Activated naive CD4-positive, alpha-beta T cell (primary cell): ENCODE results near the gene GNL2.
A peak's percentile ranks its signal among the peaks of the same experiment; 100 is the strongest.

ENCODE experiments used
- DNase-seq, 4 experiments: peaks; one replicate each; lab custom pipeline; 2025; lab: John Stamatoyannopoulos, UW

GNL2 gene

DNA sequence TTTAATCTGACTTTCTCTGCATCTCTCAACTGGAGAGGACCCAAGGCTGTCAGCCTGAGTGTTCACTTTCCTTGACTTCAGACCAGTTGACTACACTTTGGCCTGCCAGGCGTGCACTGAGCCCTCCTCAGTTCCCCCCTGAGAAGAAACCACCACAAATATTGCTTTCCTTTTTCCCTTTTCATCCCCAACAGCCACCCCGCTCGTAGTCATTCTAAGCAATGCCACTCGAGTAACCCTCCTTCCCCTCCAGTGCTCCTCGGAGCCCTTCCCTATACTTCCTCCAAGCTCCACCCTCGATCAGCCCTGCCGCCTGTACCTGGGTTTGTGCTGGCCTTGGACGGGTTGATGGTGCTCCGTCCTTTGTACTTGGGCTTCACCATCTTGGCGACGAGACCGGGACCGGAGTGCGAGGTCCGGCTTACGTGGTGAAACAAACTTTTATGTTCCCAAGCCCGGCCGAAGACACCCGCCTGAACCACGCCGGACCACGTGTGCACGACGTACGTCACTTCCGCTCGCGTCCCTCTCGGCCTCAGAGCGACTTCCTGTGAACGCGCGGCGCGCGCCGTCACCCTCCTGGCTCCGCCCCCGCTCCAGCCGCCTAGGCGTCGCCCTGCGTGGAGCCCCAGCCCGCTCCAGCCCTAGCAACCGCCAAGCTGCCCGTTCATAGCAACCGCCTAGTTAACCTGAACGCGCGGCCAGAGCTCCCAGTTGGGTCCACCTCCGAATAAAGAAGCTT, at the start of gene GNL2:
GNL2 (minus strand) TSS at position 498 of the 742 bp plus-strand sequence; CDS start at position 383, 115 bp downstream.
- peak; percentile 84 to 93 (median 87) for DNase-seq

DNA sequence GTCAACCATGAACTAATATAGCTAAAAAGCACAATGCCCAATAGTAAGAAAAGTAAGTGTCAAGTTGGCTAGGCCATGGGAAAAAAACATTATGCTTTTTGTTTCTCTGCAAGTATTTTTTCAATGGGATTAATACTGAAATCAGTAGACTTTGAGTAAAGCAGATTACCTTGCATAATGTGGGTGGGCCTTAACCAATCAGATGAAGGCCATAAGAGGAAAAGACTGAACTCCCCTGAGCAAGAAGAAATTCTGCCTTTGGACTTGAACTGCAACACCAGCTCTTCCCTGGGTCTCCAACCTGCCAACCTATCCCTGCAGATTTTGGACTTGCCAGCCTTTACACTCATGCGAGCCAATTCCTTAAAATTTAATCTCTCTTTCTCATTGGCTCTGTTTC, 45.3 kb upstream of the GNL2 start:
- DNase-seq = no peak

DNA sequence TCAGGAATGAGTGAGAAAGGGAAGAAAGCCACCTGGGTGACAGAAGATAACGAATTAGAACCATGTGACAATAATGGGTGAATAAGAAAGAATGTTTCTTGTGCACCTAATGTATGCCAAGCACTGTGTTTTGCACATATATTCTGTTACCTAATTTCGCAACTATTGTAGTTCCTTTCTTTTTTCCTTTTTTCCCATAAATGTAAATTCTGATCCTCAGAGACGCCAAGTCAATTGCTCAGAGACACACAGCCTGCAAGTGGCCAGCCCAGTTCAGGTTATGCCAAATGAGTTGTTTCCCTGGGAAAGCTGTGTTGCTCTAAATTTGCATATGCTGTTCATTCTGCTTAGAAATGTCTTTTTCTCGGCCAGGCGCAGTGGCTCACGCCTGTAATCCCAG, 40.7 kb upstream of the GNL2 start:
- no peak for DNase-seq

DNA sequence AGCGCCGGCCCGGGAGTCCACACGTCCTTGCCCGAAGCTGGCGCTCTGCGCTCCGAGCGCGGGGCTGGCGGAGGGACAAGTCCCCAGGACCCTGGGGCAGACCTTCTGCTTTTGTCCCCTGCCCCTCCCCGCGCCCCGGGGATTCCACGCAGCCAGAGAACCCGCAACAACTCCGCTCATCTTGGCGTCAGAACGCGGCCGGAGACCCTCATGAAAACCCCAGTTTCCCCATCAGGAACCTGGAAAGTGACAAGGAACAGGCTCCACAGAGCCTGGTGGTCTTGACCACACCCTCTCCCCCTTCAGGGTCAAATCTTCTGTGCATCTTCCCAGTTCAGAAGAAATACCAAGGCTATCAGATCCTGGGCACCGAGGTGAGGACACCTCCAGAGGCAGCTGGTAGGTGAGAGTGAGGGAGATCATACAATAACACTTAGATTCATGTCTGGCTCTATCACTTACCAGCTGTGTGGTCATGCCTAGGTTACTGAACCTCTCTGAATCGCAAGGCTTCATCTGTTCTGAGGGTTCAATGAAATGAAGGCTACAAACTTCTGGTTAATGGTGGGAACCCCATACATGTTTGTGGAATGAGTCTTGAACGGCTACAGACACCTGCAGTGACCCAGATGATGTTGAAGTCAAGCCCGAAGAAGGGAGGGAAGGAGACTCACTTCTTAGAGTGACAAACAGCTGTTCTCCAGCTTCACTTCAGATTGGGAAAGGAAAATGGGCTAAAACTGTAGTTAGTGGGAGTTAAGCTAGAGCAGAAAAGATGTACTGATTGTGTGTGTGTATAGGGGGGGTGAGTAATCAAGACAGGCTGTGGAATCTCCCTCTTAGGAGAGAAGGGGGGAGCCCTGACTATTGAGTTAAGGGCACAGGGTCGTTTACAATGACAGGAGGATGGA, 39.5 kb upstream of the GNL2 start:
- DNase-seq = no peak

DNA sequence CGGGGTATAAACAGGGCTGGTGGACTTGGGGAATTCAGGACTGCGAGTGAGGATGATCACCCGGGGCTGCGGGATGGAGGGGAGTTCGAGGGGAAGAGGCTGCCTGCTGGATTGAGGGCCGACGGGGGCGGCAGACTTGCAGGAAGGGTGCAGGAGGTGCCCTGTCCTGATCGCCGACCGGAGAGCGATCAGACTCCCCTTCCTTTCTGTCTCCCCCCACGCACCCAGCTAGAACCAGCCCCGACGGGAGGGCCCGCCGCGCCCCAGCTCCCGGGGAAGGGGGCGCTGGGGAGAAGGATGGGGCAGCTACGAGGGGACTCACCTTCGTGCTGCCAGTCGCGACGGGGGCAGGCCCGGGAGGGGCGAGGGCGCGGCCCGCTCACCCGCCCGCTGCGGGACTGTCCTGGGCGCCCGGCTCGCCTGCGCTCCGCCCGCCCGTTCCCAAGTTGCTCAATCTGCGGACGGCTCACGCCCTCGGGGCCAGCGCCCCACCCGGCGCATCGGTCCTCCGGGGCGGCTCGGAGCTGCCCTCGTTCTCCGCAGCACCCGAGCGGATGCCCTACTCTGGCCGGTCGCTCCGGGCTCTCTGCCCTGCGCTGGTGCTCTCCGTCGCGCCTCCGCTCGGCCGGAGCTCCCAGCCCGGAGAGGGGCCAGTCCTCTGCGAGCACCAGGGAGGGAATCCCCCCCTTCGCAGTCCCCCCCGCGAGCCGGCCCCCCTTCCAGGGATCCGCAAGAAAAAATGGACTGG, 38.7 kb upstream of the GNL2 start, which contains the start of gene RSPO1:
RSPO1 (minus strand) TSS at position 649 of the 748 bp plus-strand sequence. CDS start 5,231 bp downstream, outside the sequence.
- DNase-seq = no peak

DNA sequence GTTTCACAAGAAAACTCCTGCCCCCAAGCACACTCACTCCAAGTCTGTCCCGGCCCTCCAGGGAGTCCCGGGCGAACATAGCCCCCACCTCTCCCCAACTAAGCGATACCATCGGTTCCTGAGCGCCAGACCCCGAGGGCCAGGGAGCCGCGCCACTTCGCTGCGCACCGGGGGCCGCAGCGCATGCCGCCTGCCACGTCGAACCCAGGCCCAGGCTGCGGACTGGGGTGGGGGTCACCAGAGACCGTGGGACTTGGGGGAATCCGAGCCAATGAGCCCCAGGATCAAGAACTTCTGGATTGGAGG, 38.2 kb upstream of the GNL2 start:
- no peak for DNase-seq

DNA sequence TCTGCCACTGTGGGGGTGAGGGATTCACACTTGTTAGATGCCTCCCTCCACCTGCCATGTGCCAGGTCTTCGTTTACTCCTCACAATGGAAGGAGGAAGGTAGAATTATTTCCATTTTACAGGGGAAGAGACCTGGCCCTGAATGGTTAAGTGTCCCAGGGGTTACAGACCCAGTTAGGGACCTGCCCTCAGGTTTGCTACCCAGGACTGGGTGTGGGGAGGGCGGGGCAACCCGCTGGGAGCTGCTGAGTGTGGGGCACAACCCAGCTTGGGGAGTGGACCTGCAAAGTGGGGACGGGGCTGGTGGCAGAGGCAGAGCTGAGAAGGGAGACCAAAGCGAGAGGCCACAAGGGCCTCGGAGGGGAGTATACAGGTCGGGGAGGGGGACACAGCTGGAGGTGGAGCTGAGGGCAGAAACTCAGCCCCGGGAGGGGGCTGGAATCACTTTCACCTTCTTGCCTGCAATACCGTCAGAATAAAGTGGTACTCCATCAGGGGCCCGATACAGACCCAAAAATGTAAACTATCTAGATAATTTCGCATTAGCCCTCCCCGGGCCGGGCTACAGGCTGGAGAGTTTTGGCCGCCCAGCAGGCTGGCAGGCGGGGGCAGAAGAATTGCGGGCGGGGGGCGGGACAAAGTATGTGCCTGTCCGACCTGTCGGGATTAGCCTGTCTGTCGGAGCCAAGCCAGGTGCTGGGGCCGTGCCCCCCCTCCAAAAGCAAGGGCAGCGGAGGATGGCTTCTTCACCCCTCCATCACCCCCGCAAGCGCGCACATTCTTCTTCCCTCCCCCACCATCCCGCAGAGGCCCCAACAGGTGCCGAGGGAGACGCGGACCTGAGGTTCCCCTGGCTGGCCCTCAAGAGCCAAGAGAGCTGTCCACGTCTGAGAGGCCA, 37.6 kb upstream of the GNL2 start:
- DNase-seq = no peak

DNA sequence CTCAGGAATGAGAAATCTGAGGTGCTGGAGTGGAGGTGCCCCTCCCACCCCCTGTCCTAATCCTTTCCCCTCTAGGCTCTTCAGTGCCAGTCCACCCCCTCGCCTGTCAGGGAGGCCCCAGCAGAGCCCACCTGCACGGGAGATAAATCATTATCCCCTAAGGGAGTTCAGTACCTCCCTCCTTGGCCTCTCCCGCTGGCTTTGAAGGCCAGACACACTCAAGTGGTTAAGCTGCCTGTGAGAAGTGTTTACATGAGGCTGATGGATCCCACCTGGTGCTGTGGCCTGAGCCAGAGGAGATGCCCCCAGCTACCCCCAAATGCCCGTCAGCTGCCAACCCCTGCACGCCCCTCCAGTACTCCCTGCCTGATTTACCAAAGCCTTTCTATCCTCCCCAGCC, 35.3 kb upstream of the GNL2 start:
- DNase-seq = no peak

DNA sequence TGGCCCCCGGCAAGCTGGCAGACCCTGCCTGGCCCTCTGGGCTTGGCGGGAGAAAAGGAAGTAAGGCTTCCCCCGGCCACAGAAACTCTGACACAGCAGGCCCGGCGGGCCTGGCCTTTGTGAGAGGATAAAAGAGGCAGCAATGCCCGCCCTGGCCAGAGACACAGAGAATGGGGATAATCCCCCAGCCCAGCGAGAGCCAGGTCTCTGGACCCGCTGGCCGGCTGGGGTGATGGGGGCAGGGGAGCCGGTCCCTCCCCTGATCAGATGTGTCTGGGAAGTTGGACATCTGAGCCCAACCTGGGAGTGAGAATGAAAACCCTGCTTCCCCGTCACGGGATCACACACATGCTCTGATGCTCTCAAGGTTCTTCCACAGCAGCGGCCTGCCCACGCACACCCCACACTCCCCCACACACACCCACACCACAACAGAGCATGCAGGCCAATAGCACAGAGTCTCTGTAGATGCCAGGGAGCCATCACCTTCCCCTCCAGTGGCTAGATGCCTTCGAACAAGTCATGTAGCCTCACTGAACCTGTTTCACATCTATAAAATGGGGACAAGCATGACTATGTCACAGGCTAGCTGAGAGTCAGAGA, 34.8 kb upstream of the GNL2 start:
- no peak for DNase-seq

DNA sequence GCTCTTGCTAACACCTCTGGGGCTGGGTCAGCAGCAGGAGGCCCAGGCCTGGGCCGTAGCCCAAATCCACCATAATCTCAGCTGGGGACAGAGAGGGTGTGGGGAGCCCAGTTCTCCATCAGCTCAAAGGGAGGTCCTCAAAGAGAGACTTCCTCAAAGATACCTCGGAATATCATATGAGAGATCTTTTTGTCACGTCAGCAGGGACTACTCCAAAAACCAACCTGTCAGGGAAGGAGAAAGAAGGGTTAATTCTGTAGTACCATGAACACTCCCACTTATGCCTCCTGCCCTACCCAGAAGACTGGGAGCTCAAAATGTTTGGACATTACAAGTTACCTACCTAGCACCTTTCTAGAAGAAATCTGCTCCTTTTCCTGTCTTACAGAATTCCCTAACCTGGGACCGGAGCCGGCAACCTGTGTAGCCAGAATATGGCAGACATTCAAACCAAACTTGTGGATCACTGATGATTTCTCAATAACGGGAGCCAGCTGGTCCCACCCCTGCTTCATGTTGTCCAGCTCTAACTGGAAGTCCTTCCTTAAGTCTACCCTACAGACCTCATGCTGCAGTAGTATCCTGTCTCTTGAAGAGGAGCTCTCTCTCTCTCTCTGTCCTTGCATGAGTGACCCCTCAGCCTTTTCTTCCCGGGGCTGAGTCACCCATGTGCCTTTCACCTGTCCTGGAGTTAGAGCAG, 34.1 kb upstream of the GNL2 start:
- DNase-seq = no peak

DNA sequence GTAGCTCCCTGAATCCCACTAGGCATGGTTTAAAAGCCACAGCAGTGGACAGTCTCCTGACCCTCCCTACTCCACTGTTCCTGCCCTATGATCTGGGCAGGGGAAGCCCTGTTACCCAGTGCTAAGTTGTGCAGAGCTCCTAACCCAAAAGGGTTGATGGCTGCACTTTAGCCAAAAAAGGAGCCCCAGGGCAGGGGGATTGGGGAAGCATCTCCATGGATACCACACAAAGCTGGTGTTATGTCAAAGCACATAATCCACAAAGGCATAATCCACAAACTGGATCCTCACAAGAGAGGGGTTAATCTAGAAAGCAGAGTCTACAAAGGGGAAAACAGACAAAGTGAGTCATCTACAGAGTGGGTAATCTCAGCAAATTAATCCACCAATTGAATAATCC, 33.3 kb upstream of the GNL2 start:
- DNase-seq = no peak

DNA sequence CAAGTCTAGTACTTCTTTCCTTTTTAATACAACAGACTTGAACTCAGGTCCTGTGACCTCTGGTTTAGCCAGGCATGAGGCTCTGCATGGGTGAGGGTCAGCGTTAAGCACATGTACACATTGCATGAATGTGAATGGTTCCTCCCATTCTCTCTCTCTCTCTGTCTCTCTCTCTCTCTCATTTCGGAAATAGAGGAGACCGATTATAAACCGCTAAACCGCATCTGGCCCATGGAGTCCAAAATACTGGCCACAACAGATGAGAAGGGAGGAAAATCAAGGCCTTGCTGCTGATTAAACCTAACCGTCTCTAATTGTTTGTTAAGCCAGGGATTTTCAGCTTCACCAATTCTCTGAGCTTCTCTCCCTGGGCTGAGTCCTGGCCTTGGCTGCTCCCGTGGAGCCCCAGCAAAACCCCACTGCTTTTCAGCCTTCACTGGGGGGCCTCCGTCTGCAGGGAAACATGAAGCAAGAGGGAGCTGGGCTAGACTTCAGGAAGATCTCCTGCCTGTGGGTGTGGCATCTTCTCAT, 32.4 kb upstream of the GNL2 start:
- DNase-seq = no peak

DNA sequence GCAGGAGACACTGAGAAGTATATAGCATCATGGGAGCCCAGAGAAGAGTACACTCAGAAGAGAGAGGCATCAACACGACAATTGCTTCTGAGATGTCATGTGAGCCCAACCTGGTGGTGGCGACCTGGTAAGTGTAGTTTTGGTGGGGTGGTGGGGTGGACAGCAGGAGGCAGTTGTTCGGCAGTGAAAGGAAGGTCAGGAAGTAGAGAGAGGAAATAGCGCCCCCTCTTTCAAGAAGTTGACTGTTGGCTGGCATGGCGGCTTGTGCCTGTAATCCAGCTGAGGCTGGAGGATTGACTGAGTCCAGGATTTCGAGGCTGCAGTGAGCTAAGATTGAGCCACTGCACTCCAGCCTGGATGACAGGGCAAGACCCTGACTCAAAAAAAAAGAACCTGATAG, 26.4 kb upstream of the GNL2 start:
- DNase-seq = no peak

DNA sequence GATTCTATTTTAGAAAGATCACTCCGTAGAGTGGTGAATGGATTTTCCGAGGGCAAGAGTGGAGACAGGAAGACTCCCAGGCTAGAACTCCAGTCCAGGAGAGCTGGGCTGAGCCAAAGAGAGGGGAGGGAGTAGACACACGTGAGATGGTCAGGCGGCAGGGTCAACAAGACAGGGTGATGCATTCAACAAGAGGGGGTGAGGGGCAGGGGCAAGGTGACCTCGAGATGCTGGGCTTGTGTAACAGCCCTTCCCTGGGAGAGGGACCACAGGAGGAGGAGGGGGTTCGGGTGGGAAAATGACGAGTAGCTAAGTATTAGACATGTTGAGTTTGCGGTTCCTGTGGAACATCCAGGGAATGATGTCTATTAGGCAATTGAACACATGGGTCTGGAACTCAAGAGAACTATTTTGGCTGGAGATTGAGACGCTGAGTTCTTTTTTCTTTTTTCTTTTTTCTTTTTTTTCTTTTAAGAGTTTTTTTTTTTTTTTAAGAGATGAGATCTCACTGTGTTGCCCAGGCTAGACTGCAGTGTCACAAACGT, 25.7 kb upstream of the GNL2 start:
- DNase-seq = no peak

DNA sequence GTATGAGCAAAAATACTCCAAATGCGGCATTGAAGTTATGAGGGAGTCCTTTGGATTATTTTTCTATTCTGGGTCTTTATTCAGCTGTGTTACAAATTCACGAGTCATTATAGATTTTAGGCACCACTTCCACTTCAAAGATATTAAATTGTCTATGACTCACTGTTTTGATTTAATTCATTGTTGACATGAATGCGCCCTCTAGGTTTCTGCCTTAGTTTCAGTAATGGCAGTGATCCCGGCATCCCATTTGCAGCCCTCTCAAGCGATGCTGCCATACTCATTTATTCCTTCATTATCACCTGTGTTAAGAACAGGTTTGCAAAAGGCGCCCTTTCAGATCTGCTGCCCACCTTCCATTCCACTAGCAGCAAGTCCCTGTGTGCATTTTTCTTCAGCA, 25.0 kb upstream of the GNL2 start:
- no peak for DNase-seq

DNA sequence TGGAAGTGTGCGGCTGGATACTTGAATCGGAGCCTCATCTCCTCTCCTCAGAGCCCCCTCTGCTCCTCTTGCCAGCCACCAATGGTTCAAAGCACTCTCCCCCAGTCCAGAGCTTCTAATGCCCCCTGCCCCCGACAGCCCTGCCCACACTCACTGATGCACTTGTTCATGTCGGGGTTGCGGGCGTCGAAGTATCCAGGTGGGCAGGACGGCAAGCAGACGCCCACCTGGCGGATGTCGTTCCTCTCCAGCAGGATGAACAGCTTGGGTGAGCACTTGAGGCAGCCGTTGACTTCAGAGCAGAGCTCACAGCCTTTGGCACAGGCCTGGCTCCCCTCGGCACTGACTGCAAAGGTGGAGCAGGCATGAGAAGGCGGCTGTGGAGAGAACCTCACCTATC, 20.6 kb upstream of the GNL2 start:
- DNase-seq = no peak

DNA sequence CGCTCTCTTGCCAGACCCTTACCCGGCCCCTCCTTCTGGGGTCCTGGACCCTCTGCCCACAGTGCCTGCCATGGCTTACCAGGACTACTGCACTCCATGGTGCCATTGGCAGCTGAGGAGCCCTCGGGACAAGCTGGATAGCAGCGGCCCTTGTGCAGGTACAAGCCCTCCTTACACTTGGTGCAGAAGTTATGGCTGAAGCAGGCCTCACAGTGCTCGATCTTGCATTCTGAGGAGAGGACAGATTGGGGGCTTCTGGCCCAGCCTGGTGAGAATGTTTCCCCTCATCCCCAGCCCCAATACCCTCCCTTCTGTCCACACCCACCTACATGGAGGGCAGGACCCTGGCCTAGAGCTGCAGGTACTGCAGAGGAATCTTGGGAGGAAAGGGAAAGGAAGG, 18.4 kb upstream of the GNL2 start:
- no peak for DNase-seq

DNA sequence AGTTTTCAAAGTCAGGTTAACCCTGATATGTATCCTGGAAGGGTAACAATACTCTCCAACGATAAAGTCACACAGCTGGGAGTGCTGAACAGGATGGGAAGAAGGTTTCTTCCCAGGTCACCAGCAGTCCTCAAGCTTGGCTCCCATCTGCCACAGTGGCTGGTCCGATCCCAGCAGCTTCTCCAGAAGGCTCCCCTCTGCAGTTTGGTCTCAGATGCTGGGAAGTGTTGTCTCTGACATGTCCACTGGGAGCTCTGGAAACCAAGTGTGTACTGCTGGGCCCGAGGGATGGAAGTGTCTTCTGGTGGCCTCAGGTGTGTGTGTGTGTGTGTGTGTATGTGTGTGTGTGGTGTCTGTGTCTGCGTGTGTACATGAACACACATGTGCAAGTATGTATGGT, 16.4 kb upstream of the GNL2 start:
- no peak for DNase-seq

DNA sequence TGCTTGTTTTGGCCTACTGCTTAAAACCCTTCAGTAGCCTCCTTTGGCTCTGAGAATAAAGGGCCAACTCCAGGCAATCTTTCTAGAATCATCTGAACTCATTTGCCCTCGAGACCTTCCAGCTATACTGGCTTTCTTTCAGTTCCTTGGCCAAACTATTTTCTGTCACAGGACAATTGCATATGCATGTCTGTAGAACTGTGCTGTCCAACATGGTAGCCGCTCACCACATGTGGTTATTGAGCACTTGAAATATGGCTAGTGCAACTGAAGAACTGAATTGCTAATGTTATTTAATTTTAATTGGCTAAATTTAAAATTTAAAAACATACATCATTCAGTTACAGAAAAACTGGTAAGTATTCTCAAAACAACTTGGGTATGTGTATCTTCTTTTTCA, 14.3 kb upstream of the GNL2 start:
- no peak for DNase-seq

DNA sequence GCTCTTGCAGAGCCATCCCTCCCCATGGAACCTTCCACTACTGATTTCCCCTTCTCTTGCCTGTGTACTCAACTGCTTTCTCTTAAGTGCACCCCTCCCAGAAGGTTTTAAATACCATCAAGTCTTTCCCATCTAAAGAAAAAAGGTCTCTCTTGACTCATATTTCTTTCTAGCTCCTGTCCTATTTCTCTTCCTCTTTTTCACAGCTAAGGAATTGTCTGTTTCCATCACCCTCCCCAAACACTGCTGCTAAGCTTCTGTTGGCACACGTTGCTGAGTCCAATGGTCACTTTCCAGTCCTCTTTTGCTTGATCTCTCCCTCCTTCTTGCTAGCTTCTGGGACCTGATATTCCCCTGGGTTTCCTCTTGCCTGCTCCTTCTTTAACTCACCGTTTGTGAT, 13.3 kb upstream of the GNL2 start:
- DNase-seq = no peak
